Embryonic facial prominence (tissue), 1 donor: ENCODE data around the gene RALGPS1.
A peak's percentile ranks its signal among the peaks of the same experiment; 100 is the strongest.
"Not testable (repeated sequence)": the region's sequence is repeated elsewhere in the genome, so short reads cannot be mapped to it uniquely, and the experiment has no call there.

Source experiments
- DNase-seq: peaks from one replicate; pipeline ENCODE4 v3.0.0-alpha.2; 2016; ENCODE audit errors: extremely low spot score

RALGPS1 gene

DNA sequence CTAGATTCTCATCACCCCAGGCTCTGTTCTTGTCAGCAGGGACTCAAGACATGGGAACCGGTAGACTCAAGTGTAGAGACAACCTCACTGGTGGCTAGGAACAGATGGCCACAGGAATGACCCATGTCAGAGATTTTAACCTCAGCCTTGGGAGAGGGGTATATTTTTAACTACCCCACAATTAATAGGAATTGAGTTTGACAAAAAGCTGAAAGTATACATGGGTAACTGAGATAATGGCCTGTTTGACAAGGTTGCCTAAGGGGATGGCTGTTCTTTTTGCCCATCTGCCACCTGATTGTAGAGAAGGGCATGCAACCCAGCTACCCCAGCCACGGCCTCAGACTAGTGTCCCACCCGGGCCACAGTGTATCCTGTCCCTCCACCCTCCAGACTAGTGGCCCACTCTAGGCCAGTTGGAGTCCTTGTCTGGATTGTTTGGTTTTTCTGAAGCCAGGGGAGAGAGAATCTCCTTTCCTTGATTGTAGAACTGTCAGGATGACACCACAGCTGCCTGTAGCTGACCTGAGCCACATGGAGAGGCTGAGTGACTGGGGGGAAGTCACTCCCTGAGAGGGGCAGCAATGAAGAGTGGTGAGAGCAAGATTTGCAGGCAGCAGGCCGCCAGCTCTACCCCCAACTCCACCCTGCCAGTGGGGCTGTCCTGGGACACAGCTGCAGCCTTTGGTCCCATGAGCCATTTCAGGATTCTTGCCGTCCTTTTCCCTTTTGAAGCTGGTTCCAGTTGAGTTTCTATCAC is 222.5 kb downstream of the RALGPS1 start:
- no peak for DNase-seq

DNA sequence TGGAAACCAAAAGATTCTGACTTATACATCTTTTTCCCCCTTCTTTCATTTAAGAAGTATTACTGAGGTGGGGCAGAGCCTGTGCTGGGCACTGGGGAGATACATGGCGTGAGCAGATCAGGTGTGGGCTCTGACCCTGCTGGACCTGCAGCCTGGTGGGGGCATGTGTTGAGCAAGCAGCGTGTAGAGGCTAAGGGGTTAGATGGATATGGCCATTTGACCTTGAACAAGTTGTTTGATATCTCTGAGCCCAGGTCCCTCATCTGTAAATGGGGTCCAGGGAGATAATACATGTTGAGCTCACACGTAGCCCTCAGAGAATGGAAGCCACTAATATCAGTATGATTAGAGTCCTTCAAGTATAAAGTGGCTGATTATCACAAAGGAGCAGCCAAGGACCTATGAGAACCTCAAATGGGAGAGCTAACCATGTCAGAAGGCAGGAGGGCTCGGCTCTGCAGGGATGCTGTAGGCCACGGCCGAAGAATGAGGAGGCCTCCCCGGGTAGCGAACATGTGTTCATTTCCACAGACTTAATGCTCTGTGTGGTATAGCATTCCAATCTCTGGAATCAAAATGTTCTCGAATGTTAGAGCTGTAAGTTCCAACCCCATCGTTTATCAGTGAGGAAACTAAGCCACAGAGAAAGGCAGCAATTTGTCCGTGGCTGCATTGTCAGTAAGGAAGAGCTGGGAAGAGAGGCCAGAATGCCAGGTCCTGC is 223.2 kb downstream of the RALGPS1 start:
- no peak for DNase-seq

DNA sequence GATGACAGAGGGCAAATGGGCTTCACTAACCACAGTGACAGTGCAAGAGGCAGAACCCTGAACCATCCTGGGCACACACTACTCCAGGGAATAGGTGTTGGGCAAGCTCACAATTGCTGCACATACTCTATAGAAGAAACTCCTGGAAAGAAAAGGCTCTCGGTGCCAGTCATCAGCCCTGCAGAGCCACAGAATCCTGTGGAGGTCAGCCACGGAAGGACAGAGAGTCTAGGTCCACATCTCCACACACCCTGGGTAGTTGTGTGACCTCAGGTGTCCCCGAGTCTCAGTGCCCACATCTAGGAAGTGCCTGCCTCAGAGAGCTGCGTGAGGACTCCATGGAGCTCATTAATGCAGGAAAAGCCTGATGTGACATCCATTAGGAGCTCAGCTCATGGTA is 223.9 kb downstream of the RALGPS1 start:
- DNase-seq = no peak

DNA sequence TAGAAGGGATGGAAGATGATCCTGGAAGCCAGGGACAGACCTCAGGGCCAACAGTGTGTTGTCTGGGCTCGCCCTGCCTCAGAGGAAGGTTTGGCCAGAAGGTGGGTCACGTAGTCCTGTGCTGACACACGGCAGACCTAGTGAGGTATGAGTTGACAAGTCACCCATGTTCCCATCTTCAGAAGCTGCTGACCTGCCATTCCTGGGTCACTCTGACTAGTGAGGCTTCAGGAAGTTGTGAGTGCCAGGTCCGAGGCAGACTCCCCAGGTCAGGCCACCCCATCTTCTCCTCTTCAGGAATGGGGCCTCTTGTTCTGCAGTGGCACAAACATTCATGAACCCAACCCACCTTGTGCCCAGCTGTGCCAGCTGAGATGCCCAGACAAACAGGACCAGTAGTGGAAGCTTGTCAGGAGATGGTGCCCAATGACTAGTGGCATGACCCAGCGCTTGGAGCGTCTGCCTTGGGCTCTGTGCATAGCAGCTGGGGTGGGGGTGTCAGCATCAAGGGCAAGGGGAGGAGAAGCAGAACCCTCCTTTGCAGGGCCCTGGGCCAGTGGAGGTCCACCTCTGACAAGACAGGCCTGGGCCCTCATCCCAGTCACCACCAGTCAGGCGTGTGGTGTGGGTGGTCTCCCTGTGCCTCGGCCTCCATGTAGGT is 224.6 kb downstream of the RALGPS1 start:
- DNase-seq = no peak

DNA sequence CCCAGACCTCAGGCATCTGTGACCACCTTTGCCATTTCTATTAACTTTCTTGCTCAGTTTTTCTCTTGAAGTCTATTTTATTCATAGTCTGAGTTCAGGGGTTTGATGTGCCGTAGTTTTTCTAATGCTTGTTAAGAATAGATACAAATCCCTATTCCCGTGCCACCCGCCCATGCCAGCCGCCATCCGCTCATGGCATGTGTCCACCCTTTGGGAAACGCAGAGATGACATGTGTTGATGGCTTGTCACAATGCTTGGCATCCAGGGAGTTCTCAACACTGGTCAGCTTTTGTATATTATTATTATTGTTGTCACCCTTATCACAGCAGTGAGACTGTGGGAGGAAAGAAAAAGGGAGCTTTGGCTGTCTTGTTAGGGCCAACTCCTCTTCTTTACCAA is 225.2 kb downstream of the RALGPS1 start:
- DNase-seq = no peak

- no peak for DNase-seq
These were observed 225.6 kb downstream of the RALGPS1 start for GRCh38 chr9:127140181-127140580.

DNA sequence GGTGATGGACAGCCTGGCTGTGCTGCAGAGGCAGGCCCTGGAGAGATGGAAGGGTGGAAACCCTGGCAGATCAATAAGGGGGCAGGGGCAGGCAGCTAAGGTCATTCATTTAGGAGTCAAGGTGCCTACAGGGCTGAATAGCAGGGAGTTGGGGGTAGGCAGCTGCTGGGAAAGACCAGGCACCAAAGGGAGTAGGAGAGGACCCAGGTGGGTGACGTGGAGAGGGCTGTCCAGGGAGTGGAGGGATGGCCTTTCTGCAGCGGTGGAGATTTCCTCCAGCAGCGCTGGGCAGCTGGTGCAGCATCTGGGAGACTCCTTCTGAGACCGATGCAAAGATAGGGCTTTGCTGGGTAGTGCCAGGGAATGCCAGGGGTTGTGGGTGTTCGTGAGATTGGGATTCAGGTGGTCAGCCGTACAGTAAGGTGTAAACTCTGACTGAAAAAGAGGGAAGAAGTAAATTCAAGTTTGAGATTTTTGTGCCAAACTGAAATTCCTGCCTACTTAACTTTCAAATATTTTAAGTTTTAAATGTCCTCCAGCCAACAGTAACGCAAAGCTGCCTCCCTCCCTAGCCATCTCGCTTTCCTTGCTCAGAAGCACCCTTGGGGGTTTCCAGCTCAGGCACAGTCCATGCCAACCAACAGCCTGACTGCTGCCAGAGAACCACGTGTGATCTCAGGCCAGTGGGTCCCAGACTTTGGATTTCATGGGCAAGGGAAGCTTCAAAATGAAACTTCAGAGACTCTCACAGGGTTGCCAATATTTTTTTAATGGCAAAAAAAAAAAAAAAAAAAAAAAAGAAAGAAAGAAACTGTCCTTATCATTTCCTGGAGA is 226.5 kb downstream of the RALGPS1 start:
- no peak for DNase-seq

DNA sequence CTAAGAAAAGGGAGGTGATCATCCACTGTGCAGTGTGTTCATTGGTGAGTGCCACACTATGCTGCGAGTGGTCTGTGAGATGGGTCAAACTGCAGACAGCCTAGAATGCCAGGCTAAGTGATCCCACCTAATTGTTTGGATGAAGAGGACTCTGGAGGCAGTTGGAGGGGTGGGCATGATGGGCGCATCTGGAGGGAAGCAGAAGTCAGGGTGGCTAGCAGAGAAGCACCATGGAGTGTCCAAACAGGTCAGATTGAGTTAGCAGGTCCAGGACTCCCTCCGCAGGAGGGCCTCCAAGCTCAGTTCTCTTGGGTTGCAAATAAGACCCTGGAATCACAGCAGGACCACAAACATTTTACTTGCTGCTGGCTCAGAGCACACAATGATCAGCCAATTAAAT is 227.7 kb downstream of the RALGPS1 start:
- no peak for DNase-seq

DNA sequence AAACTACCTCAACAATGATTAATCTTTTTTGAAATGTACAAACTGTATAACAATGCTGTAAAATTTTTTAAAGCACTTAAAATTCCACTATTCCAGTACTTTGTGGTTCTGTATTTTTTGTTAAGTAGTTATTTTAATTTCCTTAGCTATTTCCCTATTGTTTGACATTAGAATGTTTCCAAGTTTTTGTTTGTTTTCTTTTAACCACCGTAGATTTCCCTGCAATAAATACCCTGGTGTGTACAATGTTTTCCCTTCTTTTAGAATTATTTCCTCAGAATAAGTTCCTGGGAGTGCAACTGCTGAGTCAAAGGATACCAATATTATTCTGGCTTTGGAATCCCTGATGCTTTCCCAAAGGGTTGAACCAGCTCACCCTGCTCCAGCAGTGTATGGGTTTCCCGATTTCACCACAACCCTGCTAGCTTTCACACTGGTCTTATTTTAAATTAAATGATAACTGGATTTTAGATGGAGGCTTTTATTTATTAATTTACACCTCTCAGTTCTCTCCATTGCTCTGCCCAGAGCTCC is 228.4 kb downstream of the RALGPS1 start:
- no peak for DNase-seq

DNA sequence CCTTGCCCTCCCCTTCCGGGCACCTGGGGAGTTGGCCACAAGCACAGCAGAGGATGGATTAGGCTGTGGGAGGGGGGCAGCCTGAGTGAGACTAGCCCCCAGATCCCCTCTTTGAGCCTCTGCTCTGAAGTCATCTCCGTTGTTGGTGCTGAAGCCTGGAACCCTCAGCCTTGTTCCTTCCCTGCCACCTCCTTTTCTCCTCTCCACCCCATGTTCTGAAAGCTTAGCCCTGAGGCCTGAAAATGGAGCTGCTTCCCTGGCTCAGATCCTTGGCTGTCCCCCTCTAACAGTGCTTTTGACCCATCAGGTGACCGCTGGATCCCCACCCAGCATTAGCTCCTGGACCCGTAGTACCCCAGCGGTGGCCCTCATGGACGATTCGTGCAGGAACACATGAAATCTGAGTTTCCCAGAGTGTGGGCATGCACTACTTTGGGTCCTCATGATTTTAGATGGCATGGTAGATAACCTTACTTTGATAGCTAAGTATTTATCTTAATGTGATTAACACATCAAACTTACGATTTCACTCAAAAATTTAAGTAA is 229.4 kb downstream of the RALGPS1 start:
- DNase-seq = no peak

DNA sequence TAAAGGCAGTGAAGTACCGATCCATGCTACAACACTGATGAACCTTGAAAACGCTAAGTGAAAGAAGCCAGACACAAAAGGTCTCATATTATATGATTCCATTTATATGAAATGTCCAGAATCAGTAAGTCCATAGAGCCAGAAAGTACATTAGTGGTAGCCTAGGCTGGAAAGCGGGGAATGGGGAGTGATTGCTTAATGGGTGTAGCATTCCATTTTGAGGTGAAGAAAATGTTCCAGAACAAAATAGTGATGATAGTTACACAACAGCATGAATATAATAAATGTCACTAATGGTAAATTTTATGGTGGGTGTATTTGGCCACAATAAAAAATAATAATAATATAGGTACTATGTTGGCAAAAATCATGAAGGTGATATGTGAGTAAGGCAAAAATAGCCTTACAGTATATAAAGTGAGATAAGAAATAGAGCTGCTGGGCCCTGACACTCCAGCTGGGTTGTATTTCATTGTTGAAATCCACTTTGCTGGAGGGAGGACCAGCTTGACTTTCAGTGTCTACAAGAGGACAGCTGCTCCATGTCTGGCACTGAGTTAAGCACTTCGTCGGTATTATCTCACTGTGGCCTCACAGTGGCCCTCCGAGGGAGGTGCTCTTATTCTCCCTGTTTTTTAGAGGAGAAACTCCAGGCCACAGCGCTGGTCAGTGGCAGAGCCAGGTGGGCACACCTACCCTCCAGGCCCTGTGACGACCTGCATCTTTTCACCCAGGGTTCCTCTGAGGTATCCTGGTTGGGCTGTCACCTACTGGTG is 230.3 kb downstream of the RALGPS1 start:
- no peak for DNase-seq

GRCh38 chr9:127146841-127147240 is 232.3 kb downstream of the RALGPS1 start:
- not testable (repeated sequence) for DNase-seq

- DNase-seq = no peak
These were observed 232.7 kb downstream of the RALGPS1 start for GRCh38 chr9:127147251-127147650.

GRCh38 chr9:127148014-127148413 is 233.4 kb downstream of the RALGPS1 start:
- no peak for DNase-seq

DNA sequence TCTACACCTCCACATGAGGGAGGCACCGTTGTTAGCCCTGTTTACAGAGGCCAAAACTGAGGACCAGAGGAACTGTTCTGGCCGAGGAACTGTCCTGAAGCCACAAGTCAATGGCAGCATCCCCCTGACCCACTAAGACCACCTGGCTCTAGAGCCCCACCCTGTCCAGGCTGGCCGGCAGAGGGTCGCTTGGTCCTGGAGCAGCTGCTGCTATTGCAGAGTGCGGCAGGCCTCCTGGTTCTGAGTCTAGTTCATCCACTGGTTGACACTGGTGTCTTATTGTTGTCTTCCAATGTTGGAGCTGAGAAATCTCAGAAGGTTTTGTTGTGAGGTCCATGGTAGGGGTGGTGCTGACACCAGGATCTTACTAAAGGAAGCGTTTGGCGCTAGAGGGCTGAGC is 234.4 kb downstream of the RALGPS1 start:
- no peak for DNase-seq

- no peak for DNase-seq
These were observed 235.1 kb downstream of the RALGPS1 start for GRCh38 chr9:127149463-127150390.

DNA sequence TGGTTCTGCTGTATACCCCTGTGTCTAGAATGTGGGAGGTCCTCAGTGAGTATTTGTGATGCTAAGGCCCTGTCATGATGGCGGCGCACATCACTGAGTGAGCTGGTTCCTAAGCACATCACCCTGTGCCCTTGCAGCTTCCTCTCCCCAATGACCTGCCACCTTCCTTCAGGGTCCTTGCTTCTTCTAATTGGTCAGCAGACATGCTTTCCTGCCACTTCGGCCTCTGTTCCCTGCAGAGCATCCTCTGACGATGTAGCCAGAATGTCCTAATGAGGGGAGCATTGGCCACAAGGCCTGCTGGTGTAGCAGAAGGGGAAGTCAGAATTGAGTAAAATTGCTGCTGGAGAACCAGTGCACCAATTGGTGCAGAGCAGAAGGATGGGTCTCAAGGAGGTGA is 238.9 kb downstream of the RALGPS1 start:
- DNase-seq = no peak

- DNase-seq = no peak
These were observed 239.4 kb downstream of the RALGPS1 start for GRCh38 chr9:127154003-127154389.

GRCh38 chr9:127154390-127155191 is 240.0 kb downstream of the RALGPS1 start:
- DNase-seq = peak; percentile 74
